H1 (cell line): ENCODE data around the gene FSTL4. TPM values are rescaled to one million over a fixed set of nuclear protein-coding genes. Genes with fewer than 3 reads are reported as not detected.

Source experiments
- CEBPB ChIP-seq: IDR thresholded peaks from 2 replicates; pipeline ENCODE4 v1.6.1; 2012; ENCODE audit warnings: low read depth, low read length
- POLR2A ChIP-seq, 2 experiments: IDR thresholded peaks; 1 replicate in 1 of 2; 2 replicates in 1 of 2; pipeline ENCODE4 v1.6.1; 2011; ENCODE audit warnings: low read depth in 2 of 2, low read length in 2 of 2, mild to moderate bottlenecking in 2 of 2; ENCODE audit errors: control extremely low read depth in 1 of 2
- POU5F1 ChIP-seq: IDR thresholded peaks from 2 replicates; pipeline ENCODE4 v1.6.1; 2011; ENCODE audit warnings: low read depth, mild to moderate bottlenecking, low read length, moderate library complexity
- SP4 ChIP-seq: IDR thresholded peaks from 2 replicates; pipeline ENCODE4 v1.6.1; 2012; ENCODE audit warnings: low read length, inconsistent platforms
- polyA plus RNA-seq, 7 experiments: library from polyadenylated mRNA; depleted of rRNA in 3 of 7; stranded (reverse) in 5 of 7; unstranded in 2 of 7; fragments of >200 nt in 5 of 7; fragments of 200-250 nt in 2 of 7; gene quantifications; 1 replicate in 5 of 7; 2 replicates in 1 of 7; 4 replicates in 1 of 7; pipeline versions ENCODE4 v1.2.1 to v1.2.3, GENCODE V29; 2011 to 2013; ENCODE audit warnings: missing spikeins in 2 of 7, mixed read lengths in 2 of 7
- total RNA-seq: library from RNA; stranded (reverse); fragmentation: NEBNext Ultra II Directional; extraction: Animal tissue kit (Norgen Biotek cat#: 25700); gene quantifications from 2 replicates; pipeline ENCODE4 v1.2.1, GENCODE V29; 2021

Gene FSTL4
- total and polyA plus RNA-seq, 2 of the 8 experiments (the other 6 are each of a cell fraction or from before 2014, with no cell fraction given): 3.1 to 4.1 TPM

- no peak for TF ChIP-seq POLR2A (IDR thresholded peaks at IDR 0.05; ENCODE audit: control extremely low read depth in 1 of 2, low read depth in 2 of 2, low read length in 2 of 2)
- TF ChIP-seq CEBPB: no peak
- no peak for TF ChIP-seq SP4
- TF ChIP-seq POU5F1: no peak
These were observed 206.9 kb downstream of the FSTL4 start (continued) for GRCh38 chr5:133405275-133406034.
